Stimulated activated CD4-positive, alpha-beta T cell treated with anti-CD3 and anti-CD28 coated beads, Interleukin-15, amount 100 ng/mL, for 24 hours (primary cell): ENCODE measurements around the gene NTHL1.

Experiments used
- DNase-seq: peaks from one replicate; pipeline ENCODE4 v3.0.0-alpha.2; 2020

The NTHL1 gene

DNA sequence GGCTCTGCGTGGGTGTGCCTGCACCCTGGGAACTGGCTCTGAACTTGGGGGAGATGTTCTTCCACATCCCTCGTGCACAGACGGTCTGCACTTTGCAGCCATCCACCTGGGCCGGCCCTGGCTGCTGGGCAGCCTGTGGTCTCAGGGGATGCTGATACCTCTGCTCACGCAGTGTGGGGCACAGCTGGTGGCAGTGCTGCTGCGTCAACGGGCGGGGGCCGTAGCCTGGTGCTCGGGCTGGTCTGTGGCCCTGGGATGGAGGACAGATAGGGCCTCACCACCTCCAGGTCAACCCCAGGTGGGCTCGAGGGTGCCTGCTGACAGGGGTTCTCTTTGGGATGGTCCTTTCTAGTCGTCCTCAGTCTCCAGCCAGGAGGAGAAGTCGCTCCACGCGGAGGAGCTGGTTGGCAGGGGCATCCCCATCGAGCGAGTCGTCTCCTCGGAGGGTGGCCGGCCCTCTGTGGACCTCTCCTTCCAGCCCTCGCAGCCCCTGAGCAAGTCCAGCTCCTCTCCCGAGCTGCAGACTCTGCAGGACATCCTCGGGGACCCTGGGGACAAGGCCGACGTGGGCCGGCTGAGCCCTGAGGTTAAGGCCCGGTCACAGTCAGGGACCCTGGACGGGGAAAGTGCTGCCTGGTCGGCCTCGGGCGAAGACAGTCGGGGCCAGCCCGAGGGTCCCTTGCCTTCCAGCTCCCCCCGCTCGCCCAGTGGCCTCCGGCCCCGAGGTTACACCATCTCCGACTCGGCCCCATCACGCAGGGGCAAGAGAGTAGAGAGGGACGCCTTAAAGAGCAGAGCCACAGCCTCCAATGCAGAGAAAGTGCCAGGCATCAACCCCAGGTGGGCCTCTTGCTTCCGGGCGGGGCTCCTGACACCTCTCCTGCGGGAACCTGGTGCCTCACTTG, 36.5 kb upstream of the NTHL1 start:
- no peak for DNase-seq

DNA sequence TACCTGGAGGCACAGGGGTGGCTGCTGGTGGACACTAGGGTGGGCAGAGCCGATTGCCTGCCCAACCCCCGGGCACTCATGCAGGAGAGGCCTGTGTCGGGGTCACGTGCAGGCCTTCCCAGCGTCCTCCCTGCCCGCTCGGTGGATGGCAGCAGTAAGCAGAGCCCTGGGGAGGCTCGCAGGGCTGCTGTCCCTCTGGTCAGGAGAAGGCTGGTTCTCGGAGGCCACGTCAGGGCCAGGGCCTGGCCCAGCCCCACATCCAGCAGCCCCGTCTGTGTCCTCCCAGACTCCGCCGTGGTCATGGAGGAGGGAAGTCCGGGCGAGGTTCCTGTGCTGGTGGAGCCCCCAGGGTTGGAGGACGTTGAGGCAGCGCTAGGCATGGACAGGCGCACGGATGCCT, 35.8 kb upstream of the NTHL1 start:
- DNase-seq: no peak

DNA sequence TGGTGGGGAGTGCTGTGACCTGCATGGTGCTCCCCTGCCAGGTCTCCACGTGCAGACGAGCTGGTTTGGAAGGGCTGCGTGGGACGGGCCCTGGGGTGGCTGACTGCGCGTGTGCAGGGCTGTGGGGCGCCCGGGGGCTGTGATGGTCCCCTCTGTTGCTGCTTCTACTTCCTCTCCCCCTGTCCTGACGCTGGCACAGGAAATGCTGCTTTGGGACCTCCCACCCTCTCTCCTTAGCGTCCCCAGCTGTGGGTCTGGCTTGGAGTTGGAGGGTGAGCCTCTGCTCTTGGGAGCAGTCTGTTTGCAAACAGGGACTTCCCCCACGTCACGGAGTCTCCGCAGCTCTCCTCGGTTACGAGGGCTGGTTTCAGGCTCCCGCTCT, 35.3 kb upstream of the NTHL1 start:
- DNase-seq: no peak

DNA sequence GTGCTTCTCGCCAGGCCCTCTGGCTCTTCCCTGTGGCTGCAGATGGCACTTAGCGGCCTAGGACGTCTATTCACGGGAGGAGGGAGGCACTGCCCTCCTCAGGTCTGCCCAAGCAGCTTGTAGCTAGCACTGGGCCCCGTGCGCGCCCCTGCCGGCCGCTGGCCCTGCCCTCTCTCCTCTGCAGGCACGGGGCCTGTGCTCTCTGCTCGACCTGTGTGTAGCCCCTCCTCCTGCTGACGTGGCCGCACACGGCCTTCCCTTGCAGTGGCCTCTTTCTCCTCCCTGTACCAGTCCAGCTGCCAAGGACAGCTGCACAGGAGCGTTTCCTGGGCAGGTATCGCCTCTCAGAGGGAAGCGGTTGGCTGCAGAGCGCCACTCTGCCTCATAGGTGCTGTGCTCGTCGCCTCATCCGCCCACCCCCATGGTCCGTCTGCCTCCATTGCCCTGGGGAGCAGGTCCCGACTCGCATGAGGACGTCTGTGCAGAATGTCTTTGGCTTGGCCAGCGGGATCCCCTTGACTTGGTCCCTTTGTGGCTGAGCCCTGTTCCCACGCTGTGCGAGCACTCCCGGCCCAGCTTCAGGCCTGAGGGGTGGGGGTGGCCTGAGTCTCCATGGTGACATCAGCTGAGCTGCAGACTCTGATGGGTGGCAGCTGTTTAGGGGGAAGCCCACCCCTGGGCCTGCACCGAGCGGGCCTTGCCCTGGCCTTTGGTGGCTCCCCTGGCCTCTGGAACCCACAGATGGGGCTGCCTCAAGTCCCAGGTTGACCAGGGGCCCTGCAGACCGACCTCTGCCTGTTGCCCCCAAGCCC, 34.7 kb upstream of the NTHL1 start:
- no peak for DNase-seq

DNA sequence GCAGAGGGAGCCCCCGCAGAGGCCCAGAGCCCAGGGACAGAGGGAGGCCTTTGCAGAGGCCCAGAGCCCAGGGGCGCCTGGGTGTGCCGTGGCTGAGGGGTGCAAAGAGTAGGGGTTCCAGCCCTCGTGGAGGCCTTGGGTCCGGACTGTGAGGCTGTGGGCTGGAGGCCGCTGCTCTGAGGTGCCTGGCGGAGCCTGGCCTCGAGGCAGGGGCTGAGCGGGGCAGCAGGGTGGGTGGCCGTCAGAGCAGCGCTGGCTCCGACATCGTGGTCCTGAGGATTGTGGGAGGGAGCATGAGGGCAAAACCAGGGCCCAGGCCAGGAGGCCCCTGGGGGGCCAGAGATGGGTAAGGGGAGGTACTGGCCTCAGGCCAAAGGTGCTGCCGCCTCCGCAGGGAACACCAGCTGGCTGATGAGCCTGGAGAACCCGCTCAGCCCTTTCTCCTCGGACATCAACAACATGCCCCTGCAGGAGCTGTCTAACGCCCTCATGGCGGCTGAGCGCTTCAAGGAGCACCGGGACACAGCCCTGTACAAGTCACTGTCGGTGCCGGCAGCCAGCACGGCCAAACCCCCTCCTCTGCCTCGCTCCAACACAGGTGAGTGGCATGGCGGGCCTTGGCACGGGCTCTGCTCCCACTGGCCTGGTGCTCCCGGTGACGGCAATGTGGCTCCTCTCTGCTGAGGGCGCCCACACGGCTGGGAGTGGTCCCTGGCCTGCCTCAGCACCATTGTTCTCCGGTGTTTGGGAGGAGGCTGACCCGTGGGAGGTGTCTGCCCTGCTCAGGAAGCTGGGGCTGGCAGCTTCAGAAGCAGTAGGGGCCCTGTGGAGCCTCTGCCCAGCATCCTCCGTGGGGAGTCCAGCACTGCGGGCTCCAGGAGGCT, 33.8 kb upstream of the NTHL1 start:
- DNase-seq: no peak

DNA sequence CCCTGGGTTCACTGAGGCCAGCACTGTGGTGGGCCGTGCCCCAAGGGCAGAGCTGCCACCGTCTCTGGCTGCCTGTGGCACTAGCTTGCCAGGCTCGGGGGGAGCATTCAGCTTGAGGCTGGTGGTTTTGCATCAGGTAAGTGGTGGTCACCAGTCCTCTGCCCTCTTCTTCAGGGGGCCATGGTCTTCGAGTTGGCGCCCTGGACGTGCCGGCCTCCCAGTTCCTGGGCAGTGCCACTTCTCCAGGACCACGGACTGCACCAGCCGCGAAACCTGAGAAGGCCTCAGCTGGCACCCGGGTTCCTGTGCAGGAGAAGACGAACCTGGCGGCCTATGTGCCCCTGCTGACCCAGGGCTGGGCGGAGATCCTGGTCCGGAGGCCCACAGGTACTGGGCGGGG, 32.4 kb upstream of the NTHL1 start:
- no peak for DNase-seq

DNA sequence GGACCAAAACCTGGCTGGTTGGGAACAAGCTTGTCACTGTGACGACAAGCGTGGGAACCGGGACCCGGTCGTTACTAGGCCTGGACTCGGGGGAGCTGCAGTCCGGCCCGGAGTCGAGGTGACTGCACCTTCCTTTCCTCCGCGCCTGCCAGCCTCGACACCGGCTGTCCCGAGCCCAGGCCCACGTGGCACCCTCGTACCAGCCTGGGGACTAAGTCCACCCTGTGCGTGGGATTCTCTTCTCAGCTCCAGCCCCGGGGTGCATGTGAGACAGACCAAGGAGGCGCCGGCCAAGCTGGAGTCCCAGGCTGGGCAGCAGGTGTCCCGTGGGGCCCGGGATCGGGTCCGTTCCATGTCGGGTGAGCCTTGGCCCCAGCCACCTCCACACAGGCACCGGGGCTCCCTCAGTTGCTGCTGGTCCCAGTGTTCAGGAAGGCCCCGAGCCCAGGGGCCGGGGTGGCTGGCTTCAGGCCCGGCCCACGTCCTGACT, 31.7 kb upstream of the NTHL1 start:
- no peak for DNase-seq

DNA sequence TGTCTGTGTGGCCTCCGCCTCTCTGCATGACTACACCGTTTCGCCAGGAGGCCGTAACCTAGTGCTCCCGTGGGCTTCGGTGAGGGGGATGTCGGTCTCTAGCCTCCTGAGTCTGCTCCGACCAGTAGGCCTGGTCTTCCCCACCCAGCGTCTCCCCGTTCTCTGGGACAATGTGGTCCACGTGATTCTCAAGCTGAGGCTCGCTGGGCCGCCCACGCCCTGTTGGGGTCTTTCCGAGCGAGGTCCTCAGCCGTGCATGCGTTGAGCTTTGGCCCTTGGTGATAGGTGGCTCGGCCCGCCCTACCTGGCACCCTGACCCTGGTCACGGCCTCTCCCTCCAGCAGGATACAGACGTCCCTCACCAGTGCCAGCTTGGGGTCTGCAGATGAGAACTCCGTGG, 31.1 kb upstream of the NTHL1 start:
- no peak for DNase-seq

DNA sequence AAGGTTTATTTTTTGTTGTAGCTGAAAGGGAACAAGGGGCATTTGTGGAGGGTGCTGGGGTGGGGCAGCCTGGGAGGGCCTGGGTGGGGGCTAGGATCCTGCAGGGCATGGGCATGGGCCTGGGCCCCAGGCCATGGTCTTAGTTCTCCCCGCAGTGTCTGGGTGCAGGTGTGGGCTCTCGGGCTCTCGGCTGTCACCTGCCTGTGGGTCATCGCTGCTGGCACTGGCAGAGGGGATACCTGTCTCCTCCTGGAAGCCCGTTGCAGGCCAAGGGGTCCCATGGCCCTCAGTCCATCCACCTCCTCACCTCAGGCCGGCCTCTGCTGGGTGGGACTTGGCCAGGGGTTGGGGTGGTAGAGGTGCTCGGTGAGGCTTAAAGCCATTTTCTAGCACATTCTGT, 30.5 kb upstream of the NTHL1 start:
- DNase-seq: no peak

DNA sequence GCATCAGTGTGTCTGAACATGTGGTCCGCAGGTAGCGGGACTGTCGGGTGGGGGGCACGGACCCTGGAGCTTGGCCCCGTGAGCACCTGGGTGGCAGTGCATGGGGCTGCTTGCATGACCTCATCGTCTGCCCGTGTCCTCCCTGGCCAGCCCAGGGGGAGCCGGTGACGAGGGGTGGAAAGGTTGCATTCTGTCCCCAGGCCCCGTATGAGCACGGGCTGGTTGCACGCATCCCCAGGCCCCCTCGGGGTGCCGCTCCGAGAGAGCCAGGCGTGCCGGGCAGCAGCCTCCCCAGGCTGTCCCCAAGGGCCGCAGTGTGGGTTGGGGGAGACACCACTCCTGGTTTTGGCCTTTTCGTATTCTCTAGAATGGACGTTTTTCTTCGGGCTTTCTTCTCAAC, 30.1 kb upstream of the NTHL1 start:
- no peak for DNase-seq

DNA sequence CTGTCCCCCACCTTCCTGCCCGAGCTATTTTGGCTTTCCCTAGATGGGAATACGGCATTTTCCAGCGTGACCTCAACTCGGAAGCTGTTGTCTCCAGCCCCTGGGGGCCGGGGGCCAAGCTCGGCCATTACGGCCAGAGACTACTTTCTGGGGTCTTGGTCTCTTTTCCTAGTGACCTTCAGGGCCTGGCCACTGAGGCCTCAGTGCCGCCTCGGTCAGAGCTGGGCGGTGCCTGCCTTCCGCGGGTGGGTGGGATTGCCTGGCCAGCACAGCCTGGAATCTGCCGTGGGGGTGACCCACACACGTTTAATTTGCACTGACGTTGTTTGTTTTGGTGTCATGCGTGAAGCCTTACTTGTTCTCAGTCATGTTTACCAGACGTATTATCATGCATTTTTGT, 29.4 kb upstream of the NTHL1 start:
- no peak for DNase-seq

DNA sequence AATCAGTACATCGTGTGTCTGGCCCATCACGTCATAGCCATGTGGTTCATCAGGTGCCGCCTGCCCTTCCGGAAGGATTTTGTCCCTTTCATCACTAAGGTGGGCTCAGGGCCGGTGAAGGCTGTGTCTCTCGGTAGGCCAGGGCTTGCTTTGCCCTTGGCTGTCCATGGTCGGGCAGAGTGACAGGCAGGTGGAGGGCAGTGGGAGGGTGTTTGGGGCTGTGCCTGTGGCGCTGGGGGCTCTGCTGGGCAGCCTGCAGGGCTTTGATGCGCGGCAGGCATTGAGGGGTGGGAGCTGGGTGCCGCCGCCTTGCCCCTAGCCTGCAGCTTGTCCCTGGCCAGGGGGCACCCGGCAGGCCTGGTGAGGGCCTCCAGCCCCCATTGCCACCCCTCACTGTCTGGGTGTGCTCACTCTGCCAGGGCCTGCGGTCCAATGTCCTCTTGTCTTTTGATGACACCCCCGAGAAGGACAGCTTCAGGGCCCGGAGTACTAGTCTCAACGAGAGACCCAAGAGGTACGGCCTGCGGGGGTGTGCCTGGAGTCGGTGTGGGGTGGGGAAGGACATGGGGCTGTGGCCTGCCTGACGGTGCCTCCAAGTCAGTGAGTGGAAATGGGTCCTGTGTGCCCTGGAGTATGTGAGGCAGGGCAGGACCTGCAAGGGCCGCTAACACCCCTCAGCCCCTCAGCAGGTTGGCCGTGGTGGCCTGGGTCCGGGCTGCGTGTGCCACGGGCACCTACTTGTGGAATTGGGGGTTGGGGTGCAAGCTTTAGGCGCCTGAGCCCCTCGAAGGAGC, 28.6 kb upstream of the NTHL1 start:
- DNase-seq: no peak

DNA sequence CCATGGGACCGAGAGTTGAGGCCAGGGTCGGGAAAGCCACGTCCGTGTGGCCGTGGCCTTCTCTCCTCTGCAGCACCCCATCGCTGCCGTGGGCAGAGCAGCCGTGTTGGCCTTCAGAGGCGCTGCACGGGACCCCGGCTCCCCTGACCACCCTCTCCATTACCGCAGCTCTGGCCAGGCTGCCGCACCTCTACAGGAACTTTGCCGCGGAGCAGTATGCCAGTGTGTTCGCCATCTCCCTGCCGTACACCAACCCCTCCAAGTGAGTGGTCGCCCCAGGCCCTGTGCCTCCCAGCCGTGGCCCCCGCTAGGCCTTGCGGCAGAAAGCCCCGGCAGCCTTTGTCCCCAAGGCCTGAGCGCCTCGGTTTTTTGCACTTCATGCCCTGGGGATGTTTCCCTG, 28.0 kb upstream of the NTHL1 start:
- DNase-seq: no peak

DNA sequence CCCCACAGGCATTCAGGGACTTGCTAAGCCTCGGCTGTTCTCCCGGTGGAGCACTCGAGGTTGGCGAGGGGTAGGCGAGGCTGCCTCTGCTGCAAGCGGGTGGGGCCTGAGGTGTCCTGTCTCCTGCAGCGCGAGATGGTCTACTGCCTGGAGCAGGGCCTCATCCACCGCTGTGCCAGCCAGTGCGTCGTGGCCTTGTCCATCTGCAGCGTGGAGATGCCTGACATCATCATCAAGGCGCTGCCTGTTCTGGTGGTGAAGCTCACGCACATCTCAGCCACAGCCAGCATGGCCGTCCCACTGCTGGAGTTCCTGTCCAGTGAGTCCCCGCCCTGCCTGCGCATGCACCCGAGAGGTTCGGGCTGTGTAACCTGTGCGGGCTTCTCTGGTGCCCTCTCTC, 26.4 kb upstream of the NTHL1 start:
- no peak for DNase-seq

DNA sequence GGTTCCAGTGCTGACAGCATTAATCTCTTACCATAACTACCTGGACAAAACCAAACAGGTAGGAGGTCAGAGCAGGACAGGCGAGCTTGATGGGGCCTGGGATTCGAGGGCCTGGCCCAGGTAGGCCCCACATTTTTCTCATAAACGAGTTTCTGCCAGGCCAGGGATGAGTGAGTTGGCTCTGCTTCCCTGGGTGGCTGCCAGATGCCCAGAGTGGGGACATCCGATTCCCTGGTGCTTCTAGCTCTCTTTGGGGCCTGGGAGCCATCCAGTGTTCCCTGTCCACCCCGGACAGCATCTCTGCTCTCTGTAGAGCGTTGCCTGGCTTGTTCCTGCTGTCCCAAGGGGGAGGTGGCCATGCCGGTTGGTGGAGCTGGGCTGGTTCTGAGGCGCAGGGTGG, 25.3 kb upstream of the NTHL1 start:
- no peak for DNase-seq

DNA sequence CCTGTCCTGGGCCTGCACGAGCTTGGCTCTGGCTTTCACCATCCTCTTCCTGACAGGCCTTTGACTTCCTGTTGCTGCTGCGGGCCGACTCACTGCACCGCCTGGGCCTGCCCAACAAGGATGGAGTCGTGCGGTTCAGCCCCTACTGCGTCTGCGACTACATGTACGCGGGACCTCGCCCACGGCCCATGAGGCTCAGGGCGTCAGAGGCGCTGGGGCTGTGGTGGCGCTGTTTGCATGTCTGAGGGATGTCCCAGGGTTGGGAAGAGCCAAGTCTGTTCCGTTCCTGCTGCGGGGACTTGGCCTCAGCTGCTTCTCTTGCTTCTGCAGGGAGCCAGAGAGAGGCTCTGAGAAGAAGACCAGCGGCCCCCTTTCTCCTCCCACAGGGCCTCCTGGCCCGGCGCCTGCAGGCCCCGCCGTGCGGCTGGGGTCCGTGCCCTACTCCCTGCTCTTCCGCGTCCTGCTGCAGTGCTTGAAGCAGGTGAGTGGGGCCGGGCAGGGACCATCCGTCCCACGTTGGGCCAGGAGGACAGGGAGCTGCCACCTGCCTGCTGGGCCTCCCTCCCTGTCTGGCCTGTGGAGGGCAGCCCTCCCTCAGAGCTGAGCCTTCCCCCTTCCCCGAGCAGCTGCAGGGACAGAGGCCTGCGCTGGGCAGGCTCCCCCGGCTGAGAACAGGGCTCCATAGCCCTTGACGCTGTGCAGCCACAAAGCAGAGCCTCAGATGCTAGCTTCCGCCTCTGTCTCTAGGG, 24.0 kb upstream of the NTHL1 start:
- no peak for DNase-seq

DNA sequence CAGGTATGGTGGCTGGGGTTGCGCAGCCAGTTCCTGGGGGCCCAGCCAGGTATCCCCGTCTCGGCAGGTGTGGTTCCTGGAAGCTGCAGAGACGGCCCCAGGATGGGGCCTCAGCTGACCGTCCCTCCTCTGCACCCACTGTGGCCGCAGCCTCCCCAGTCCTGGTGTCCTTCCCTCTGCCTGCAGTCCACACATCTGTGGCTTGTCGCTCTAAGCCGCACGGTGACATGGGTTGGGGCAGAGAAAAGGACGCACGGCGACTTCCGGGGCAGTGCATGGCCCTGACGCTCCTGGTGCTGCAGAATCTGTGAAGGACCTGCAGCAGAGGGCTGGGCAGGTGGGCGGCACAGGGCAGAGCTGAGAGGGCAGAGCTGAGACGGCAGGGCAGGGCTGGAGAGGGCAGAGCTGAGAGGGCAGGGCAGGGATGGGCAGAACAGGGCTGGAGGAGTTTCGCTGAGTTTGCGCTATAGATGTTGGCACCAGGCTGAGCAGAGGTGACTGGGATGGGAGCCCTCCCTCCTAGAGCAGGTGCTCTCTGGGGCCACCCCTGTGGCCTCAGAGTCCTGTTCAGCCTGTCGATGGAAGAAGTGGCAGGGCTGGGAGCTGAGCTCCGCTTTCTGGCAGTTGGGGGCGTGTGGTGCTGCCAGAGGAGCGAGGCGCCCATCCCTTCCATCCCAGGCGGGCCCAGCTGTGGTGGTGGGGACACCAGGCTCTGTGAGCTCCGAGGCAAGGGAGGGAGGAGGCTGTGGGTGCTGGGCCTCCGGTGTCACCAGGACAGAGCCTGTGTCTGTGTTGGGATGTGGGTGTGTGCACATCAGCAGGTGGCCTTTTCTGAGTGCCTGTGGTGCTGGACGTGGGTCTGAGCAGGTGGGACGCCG, 23.2 kb upstream of the NTHL1 start:
- DNase-seq: no peak

DNA sequence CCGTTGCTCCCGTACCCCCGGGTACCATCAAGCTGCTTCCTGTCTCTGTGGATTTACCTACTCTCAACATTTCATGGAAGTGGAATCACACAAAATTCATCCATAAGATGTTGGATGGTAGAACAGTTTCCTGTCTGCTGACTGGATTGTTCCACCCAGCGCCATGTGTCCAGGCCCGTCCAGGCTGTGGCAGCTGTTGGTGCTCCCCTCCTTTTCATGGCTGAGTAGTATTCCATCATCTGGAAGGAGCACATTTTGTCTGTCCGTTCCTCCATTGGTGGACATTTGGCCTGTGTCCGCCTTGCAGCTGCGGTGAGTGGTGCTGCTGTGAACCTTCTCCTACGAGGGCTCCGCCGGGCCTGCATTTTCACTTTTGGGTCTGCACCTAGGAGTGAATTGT, 18.5 kb upstream of the NTHL1 start:
- no peak for DNase-seq

DNA sequence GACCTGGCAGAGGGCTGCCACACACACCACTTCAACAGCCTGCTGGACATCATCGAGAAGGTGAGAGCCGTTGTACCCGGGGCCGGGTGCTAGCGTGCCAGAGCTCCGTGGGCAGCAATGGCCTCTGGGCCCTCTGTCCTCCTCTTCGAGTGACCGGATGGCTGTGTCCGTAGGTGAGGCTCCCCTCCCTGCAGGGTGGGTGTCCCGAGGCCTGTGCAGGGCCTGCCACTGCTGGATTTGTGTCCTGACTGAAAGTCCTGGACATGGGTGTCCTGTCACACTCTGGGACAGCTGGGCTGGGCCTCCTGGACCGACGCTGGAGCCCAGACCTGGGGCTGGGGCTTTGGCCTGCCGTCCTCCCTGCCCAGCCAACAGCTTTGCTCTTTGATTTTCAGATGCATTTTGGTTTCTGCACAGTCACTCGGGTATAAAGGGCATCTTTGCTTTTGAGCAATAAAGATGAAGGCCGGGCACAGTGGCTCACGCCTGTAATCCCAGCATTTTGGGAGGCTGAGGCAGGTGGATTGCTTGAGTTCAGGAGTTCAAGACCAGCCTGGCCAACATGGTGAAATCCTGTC, 16.8 kb upstream of the NTHL1 start:
- DNase-seq: no peak

DNA sequence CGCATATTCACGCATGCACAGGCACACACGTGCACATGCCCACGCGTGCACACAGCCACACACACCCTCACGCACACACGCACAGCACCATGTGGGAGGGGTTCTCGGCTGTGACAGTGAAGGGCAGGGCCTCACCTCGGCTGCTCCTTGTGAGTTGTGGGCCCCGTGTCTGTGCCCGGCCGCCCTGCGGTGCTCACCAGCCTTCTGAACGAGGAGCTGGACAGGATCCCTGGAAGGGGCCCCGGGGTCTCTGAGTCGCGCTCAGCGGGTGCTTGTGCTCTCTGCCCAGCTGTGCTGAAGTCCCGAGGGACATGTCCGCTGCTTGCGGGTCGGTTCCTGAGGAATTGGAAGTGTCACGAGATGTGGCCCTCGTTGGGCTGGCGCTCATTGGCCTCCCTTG, 16.2 kb upstream of the NTHL1 start:
- DNase-seq: no peak
